IMR-90 (cell line): Measurements from ENCODE around the gene RAB8B. TPM values are rescaled to one million over a fixed set of nuclear protein-coding genes. Genes with fewer than 3 reads are reported as not detected.

Experiments used
- ATAC-seq: fragments of 200-7000 bp; cut with Tn5 transposase; 2 replicates; pipeline ENCODE4 v1.9.1; 2020; ENCODE audit warnings: low read depth, mild to moderate bottlenecking, moderate library complexity
- BruUV-seq: library from RNA; stranded (reverse); fragments of 400-500 nt; replicated peaks from 2 replicates; lab custom pipeline; 2021; lab: Mats Ljungman, UMichigan
- CTCF ChIA-PET: fragments of 300-600 bp; formaldehyde crosslinking; extraction: SDS; loops from one replicate; lab custom pipeline; 2021; ENCODE audit warnings: antibody characterized with exemption; lab: Yijun Ruan, JAX
- POLR2A ChIA-PET: fragments of 300-600 bp; sonication (Branson Sonifier 250); formaldehyde crosslinking; loops from one replicate; lab custom pipeline; 2022; ENCODE audit warnings: antibody characterized with exemption; ENCODE audit not compliant: unreplicated experiment; lab: Charles Lee
- DNase-seq: peaks from one replicate; pipeline ENCODE4 v3.0.0; 2013
- H2AFZ ChIP-seq: replicated peaks from 2 replicates; pipeline ENCODE3; 2013; ENCODE audit warnings: low read length, mild to moderate bottlenecking; ENCODE audit not compliant: poor library complexity
- H2AK5ac ChIP-seq: 2 replicates; pipeline ENCODE4 v1.6.1; 2013; ENCODE audit warnings: low read depth, low read length, inconsistent platforms
- H2AK9ac ChIP-seq: replicated peaks from 2 replicates; pipeline ENCODE3; 2013; ENCODE audit warnings: mild to moderate bottlenecking, low read depth, low read length, moderate library complexity; ENCODE audit not compliant: poor library complexity
- H2BK120ac ChIP-seq: 2 replicates; pipeline ENCODE4 v1.6.1; 2013; ENCODE audit warnings: low read depth, low read length, inconsistent platforms
- H2BK15ac ChIP-seq: 3 replicates; pipeline ENCODE4 v1.6.1; 2013; ENCODE audit warnings: low read depth, low read length, inconsistent platforms
- H2BK20ac ChIP-seq: 2 replicates; pipeline ENCODE4 v1.6.1; 2013; ENCODE audit warnings: low read depth, mild to moderate bottlenecking, inconsistent platforms, low read length, moderate library complexity
- H2BK5ac ChIP-seq: 2 replicates; pipeline ENCODE4 v1.6.1; 2013; ENCODE audit warnings: mild to moderate bottlenecking, low read depth, low read length, inconsistent platforms; ENCODE audit not compliant: poor library complexity, severe bottlenecking
- H3K14ac ChIP-seq: replicated peaks from 2 replicates; pipeline ENCODE4 v1.6.1; 2013; ENCODE audit warnings: low read depth, low read length, inconsistent platforms
- H3K18ac ChIP-seq: 2 replicates; pipeline ENCODE4 v1.6.1; 2013; ENCODE audit warnings: low read depth, low read length, control low read depth
- H3K23ac ChIP-seq: 2 replicates; pipeline ENCODE4 v1.6.1; 2013; ENCODE audit warnings: low read depth, low read length, inconsistent platforms
- H3K27ac ChIP-seq: 2 replicates; pipeline ENCODE4 v1.5.1; 2013; ENCODE audit warnings: mild to moderate bottlenecking, control low read depth, low read length; ENCODE audit not compliant: insufficient read depth
- H3K27me3 ChIP-seq: 2 replicates; pipeline ENCODE4 v1.6.1; 2013; ENCODE audit warnings: low read length; ENCODE audit not compliant: control insufficient read depth, insufficient read depth
- H3K36me3 ChIP-seq: 2 replicates; pipeline ENCODE4 v1.6.1; 2013; ENCODE audit warnings: low read length, mixed read lengths; ENCODE audit not compliant: control insufficient read depth, insufficient read depth
- H3K4ac ChIP-seq: 2 replicates; pipeline ENCODE4 v1.6.1; 2013; ENCODE audit warnings: low read depth, low read length, inconsistent platforms
- H3K4me1 ChIP-seq: 2 replicates; pipeline ENCODE4 v1.6.1; 2013; ENCODE audit warnings: low read length, mixed read lengths; ENCODE audit not compliant: control insufficient read depth, insufficient read depth
- H3K4me2 ChIP-seq: 2 replicates; pipeline ENCODE4 v1.6.1; 2013; ENCODE audit warnings: low read depth, mild to moderate bottlenecking, control low read depth, low read length, moderate library complexity
- H3K4me3 ChIP-seq: 2 replicates; pipeline ENCODE4 v1.5.1; 2013; ENCODE audit warnings: low read depth, mild to moderate bottlenecking, control low read depth, low read length, moderate library complexity; ENCODE audit not compliant: insufficient read depth
- H3K56ac ChIP-seq: 2 replicates; pipeline ENCODE4 v1.6.1; 2013; ENCODE audit warnings: low read length, inconsistent platforms; ENCODE audit not compliant: insufficient read depth; ENCODE audit errors: extremely low read depth
- H3K79me1 ChIP-seq, 2 experiments: 2 replicates each; pipeline ENCODE4 v1.6.1; 2013; ENCODE audit warnings: low read length in 2 of 2, inconsistent platforms in 1 of 2, low read depth in 1 of 2
- H3K9ac ChIP-seq: 2 replicates; pipeline ENCODE4 v1.6.1; 2013; ENCODE audit warnings: low read depth, low read length, control low read depth
- H3K9me1 ChIP-seq: 2 replicates; pipeline ENCODE4 v1.6.1; 2013; ENCODE audit warnings: low read length, inconsistent platforms; ENCODE audit not compliant: insufficient read depth
- H3K9me3 ChIP-seq: 2 replicates; pipeline ENCODE4 v1.6.1; 2013; ENCODE audit warnings: low read length; ENCODE audit not compliant: control insufficient read depth, insufficient read depth
- H4K20me1 ChIP-seq: 2 replicates; pipeline ENCODE4 v1.6.1; 2013; ENCODE audit warnings: low read length, inconsistent platforms; ENCODE audit not compliant: insufficient read depth
- H4K5ac ChIP-seq: 2 replicates; pipeline ENCODE4 v1.6.1; 2013; ENCODE audit warnings: mild to moderate bottlenecking, low read depth, low read length, control low read depth
- H4K8ac ChIP-seq, 2 experiments: 2 replicates each; pipeline ENCODE4 v1.6.1; 2013; ENCODE audit warnings: low read depth in 2 of 2, low read length in 2 of 2, control low read depth in 1 of 2, inconsistent platforms in 1 of 2
- H4K91ac ChIP-seq: 2 replicates; pipeline ENCODE4 v1.6.1; 2013; ENCODE audit warnings: low read depth, low read length, inconsistent platforms; ENCODE audit not compliant: insufficient read depth
- BHLHE40 ChIP-seq: fragments of 150-350 bp; IDR thresholded peaks from 2 replicates; pipeline ENCODE4 v1.6.1; 2016; ENCODE audit warnings: mild to moderate bottlenecking, low read depth, low read length
- CEBPB ChIP-seq: IDR thresholded peaks from 2 replicates; pipeline ENCODE4 v1.6.1; 2012; ENCODE audit warnings: low read depth, low read length, improper control_type of control experiment
- CHD1 ChIP-seq: IDR thresholded peaks from 2 replicates; pipeline ENCODE4 v1.6.1; 2012; ENCODE audit warnings: low read depth, low read length, improper control_type of control experiment
- ELK1 ChIP-seq: fragments of 150-350 bp; IDR thresholded peaks from 2 replicates; pipeline ENCODE4 v1.6.1; 2016; ENCODE audit warnings: low read depth, mild to moderate bottlenecking, low read length, moderate library complexity, borderline replicate concordance
- FOS ChIP-seq: fragments of 150-350 bp; IDR thresholded peaks from 2 replicates; pipeline ENCODE4 v1.6.1; 2016; ENCODE audit warnings: low read depth, low read length
- MAZ ChIP-seq: IDR thresholded peaks from 2 replicates; pipeline ENCODE4 v1.6.1; 2012; ENCODE audit warnings: low read depth, mild to moderate bottlenecking, low read length, improper control_type of control experiment, moderate library complexity, borderline replicate concordance
- MXI1 ChIP-seq: IDR thresholded peaks from 2 replicates; pipeline ENCODE4 v1.6.1; 2012; ENCODE audit warnings: low read depth, mild to moderate bottlenecking, low read length, moderate library complexity, borderline replicate concordance
- NFE2L2 ChIP-seq: fragments of 150-350 bp; IDR thresholded peaks from 2 replicates; pipeline ENCODE4 v1.6.1; 2016; ENCODE audit warnings: low read depth, mild to moderate bottlenecking, low read length
- POLR2A ChIP-seq: IDR thresholded peaks from 2 replicates; pipeline ENCODE4 v1.6.1; 2012; ENCODE audit warnings: mild to moderate bottlenecking, low read depth, low read length
- RAD21 ChIP-seq: IDR thresholded peaks from 2 replicates; pipeline ENCODE4 v1.6.1; 2012; ENCODE audit warnings: low read length, improper control_type of control experiment
- RCOR1 ChIP-seq: IDR thresholded peaks from 2 replicates; pipeline ENCODE4 v1.6.1; 2012; ENCODE audit warnings: mild to moderate bottlenecking, low read length, improper control_type of control experiment; ENCODE audit not compliant: insufficient replicate concordance
- RFX5 ChIP-seq: IDR thresholded peaks from 2 replicates; pipeline ENCODE4 v1.8.0; 2012; ENCODE audit warnings: low read depth, mild to moderate bottlenecking, low read length, moderate library complexity
- SMC3 ChIP-seq: fragments of 150-350 bp; IDR thresholded peaks from 2 replicates; pipeline ENCODE4 v1.6.1; 2016; ENCODE audit warnings: low read depth, mild to moderate bottlenecking, antibody characterized with exemption, low read length, moderate library complexity
- USF2 ChIP-seq: fragments of 150-350 bp; IDR thresholded peaks from 2 replicates; pipeline ENCODE4 v1.6.1; 2017; ENCODE audit warnings: mild to moderate bottlenecking, antibody characterized with exemption, low read length, low read depth
- WGBS, 2 experiments: methylation state at CpG; one replicate each; pipeline versions ENCODE4 v1.1.5 to v1.1.7; 2013; ENCODE audit warnings: missing lambda C conversion rate in 2 of 2; ENCODE audit not compliant: insufficient read length in 1 of 2; ENCODE audit errors: extremely low coverage in 2 of 2; 5-methylcytosine and 5-hydroxymethylcytosine counted together
- dilution Hi-C: fragments of 300-500 bp; cut with HindIII; formaldehyde crosslinking; loops from one replicate; pipeline ENCODE4 v1.14.3; 2018; ENCODE audit warnings: low sequenced_read_pairs; ENCODE audit not compliant: unreplicated experiment
- in situ Hi-C: fragments of 300-500 bp; cut with MboI; formaldehyde crosslinking; loops from 3 replicates; pipeline ENCODE4 v1.14.3; 2019; ENCODE audit warnings: low sequenced_read_pairs, inconsistent platforms, mixed read lengths
- intact Hi-C: fragments of 100-400 bp; cut with micrococcal nuclease; formaldehyde crosslinking; loops from 2 replicates; pipeline ENCODE4 v1.10.0; 2022
- polyA plus RNA-seq, 3 experiments: library from polyadenylated mRNA; depleted of rRNA; stranded (reverse); fragments of >200 nt; gene quantifications; 2 replicates each; pipeline ENCODE4 v1.2.3, GENCODE V29; 2012; ENCODE audit warnings: low replicate concordance in 1 of 3
- total RNA-seq: library from RNA; depleted of rRNA; stranded (reverse); fragments of >200 nt; gene quantifications from 2 replicates; pipeline ENCODE4 v1.2.3, GENCODE V29; 2012

The RAB8B gene
- total and polyA plus RNA-seq, 2 of the 4 experiments (the other 2 are of a cell fraction): 19.4 to 29.4 TPM

- Histone ChIP-seq H2BK15ac (peak overlapping the region; percentile 50; the same call in 1 of the 3 replicates), H3K23ac (peak overlapping the region; percentile 60; the same call in 1 of the 2 replicates), H3K4me1 (peaks cover 4% of the 10 kb centered on the region), H3K4ac (no peak overlapping the region), H3K36me3 (no peaks in the 10 kb centered on the region), H4K91ac (no peak overlapping the region; the same call in 1 of the 2 replicates), H2AK9ac (peak overlapping the region; percentile 42), H2BK120ac (no peak overlapping the region; the same call in 1 of the 2 replicates), H3K27ac (no peak overlapping the region), H3K9me3 (no peaks in the 10 kb centered on the region), H3K9ac (no peak overlapping the region), H3K18ac (0 out of 2 replicates have a peak overlapping the region, but pooled peaks have one; percentile 14), H3K79me1 (no peaks in the 10 kb centered on the region), H4K5ac (no peak overlapping the region), H2BK20ac (peak overlapping the region; percentile 29; the same call in 1 of the 2 replicates), H2AK5ac (peak overlapping the region; percentile 15; the same call in 1 of the 2 replicates), H3K4me3 (no peak overlapping the region), H3K4me2 (no peak overlapping the region), H4K20me1 (no peaks in the 10 kb centered on the region), H2BK5ac (no peak overlapping the region), H3K14ac (peak overlapping the region; percentile 87), H3K56ac (no peak overlapping the region), H2AFZ (peak overlapping the region; percentile 87), H3K27me3 (no peaks in the 10 kb centered on the region), H4K8ac (peak overlapping the region in 1 of 2 experiments; percentile 76; a peak in 2 of 4 replicates), H3K9me1 (peaks cover 6% of the 10 kb centered on the region; the same call in 1 of the 2 replicates)
- DNase-seq (no peak), ATAC-seq (no peak; the same call in 1 of the 2 replicates)
- no peak for TF ChIP-seq USF2
- no peak for TF ChIP-seq BHLHE40
- no peak for TF ChIP-seq MXI1
- no peak for TF ChIP-seq RAD21
- no peak for TF ChIP-seq FOS
- no peak for TF ChIP-seq ELK1
- TF ChIP-seq RCOR1: no peak
- TF ChIP-seq CEBPB: no peak
- no peak for TF ChIP-seq MAZ
- no peak for TF ChIP-seq POLR2A
- no peak for TF ChIP-seq RFX5
- TF ChIP-seq SMC3: no peak
- no peak for TF ChIP-seq CHD1
- TF ChIP-seq NFE2L2: no peak
- POLR2A ChIA-PET: no interaction called here
- BruUV-seq: no TSS peak
- CTCF ChIA-PET: interaction anchor here (0.7 kb wide), 1 partner anchor 304 kb away, joined by 3 read pairs; no protein-coding TSS in a partner anchor
- WGBS, 2 experiments: no CpG with 5 or more reads among the region's 5 CpGs
- in situ Hi-C loops (no loop called here), dilution Hi-C loops (no loop called here), intact Hi-C loops (no loop called here)
Measured at GRCh38 chr15:63178034-63178433, 11.4 kb upstream of the RAB8B start.
